Thymus (tissue), 11 donors: Measurements from ENCODE around the gene COL1A1. TPM values are rescaled to one million over a fixed set of nuclear protein-coding genes. Genes with fewer than 3 reads are reported as not detected.

Source experiments
- DNase-seq, 9 donors: peaks; one replicate each; pipeline ENCODE4 v3.0.0-alpha.2; 2013; ENCODE audit warnings: low spot score in 9 of 9, low read depth in 6 of 9, missing footprints in 1 of 9
- H3K27ac ChIP-seq, 2 donors: one replicate each; pipeline ENCODE4 v1.5.1; 2013; ENCODE audit warnings: control low read depth in 1 of 2, low read depth in 1 of 2, low read length in 1 of 2, mild to moderate bottlenecking in 1 of 2, moderate library complexity in 1 of 2
- H3K27me3 ChIP-seq, 2 donors: one replicate each; pipeline ENCODE4 v1.5.1; 2013; ENCODE audit warnings: low read length in 1 of 2; ENCODE audit not compliant: control insufficient read depth in 2 of 2, insufficient read depth in 1 of 2
- H3K36me3 ChIP-seq, 2 donors: one replicate each; pipeline ENCODE4 v1.5.1; 2013; ENCODE audit warnings: low read length in 1 of 2, mild to moderate bottlenecking in 1 of 2, moderate library complexity in 1 of 2; ENCODE audit not compliant: control insufficient read depth in 2 of 2, insufficient read depth in 2 of 2
- H3K4me1 ChIP-seq, 2 donors: one replicate each; pipeline ENCODE4 v1.5.1; 2013; ENCODE audit warnings: low read length in 2 of 2; ENCODE audit not compliant: control insufficient read depth in 2 of 2, insufficient read depth in 2 of 2
- H3K4me3 ChIP-seq, 2 donors: one replicate each; pipeline ENCODE4 v1.5.1; 2013; ENCODE audit warnings: low read length in 2 of 2, control low read depth in 1 of 2, mild to moderate bottlenecking in 1 of 2
- H3K9me3 ChIP-seq, 2 donors: one replicate each; pipeline ENCODE4 v1.5.1; 2013; ENCODE audit warnings: low read length in 1 of 2, mild to moderate bottlenecking in 1 of 2; ENCODE audit not compliant: control insufficient read depth in 2 of 2, insufficient read depth in 1 of 2
- WGBS: extraction: QIAGEN DNeasy Blood & Tissue Kit; methylation state at CpG from one replicate; pipeline ENCODE4 v1.1.7; 2013; 5-methylcytosine and 5-hydroxymethylcytosine counted together
- polyA plus RNA-seq: library from polyadenylated mRNA; stranded (reverse); fragments of 200-250 nt; gene quantifications from one replicate; pipeline ENCODE4 v1.2.3, GENCODE V29; 2013
- total RNA-seq: library from RNA; stranded (reverse); fragments of 120-200 nt; gene quantifications from one replicate; pipeline ENCODE4 v1.2.4, GENCODE V29; 2013
- donor health status: healthy.

The COL1A1 gene
- total and polyA plus RNA-seq, 2 donors: 14.4 to 29.5 TPM

DNA sequence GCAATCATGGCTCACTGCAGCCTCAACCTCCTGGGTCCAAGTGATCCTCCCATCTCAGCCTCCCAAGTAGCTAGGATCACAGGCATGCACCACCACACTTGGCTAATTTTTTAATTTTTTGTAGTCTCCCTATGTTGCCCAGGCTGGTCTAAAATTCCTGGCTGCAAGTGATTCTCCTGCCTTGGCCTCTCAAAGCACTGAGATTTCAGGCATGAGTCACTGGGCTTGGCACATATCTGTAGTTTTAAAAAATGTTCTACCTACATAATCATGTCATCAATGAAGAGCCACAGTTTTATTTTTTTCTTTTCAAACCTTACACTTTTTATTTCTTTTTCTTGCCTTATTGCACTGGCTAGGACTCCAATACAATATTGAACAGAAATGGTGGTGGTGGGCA is 33.1 kb upstream of the COL1A1 start:
- no peak overlapping the region for H3K4me3 ChIP-seq
- peaks cover 0 to 4% of the 10 kb centered on the region in 2 donors for H3K9me3 ChIP-seq
- DNase-seq: no peak
- H3K36me3 ChIP-seq: no peaks in the 10 kb centered on the region
- H3K27me3 ChIP-seq: peaks cover 0 to 2% of the 10 kb centered on the region in 2 donors
- H3K4me1 ChIP-seq: no peaks in the 10 kb centered on the region
- H3K27ac ChIP-seq: no peak overlapping the region

DNA sequence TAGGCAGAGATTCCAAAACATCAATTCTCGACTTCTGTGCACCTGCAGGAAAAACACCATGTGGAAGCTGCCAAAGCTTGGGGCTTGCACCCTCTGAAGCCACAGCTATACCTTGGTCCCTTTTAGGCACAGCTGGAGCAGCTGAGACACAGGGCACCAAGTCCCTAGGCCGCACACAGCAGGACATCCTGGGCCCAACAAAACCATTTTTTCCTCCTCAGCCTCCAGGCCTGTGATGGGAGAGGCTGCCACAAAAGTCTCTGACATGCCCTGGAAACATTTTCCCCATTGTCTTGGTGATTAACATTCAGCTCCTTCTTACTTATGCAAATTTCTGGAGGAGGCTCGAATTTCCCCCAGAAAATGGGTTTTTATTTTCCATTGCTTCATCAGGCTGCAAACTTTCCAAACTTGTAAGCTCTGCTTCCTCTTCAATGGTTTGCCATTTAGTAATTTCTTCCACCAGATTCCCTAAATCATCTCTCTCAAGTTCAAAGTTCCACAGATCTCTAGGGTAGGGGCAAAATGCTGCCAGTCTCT is 24.3 kb upstream of the COL1A1 start:
- no peaks in the 10 kb centered on the region for H3K36me3 ChIP-seq
- no peaks in the 10 kb centered on the region for H3K27me3 ChIP-seq
- H3K4me1 ChIP-seq: peaks cover 4 to 12% of the 10 kb centered on the region in 2 donors
- DNase-seq: no peak
- WGBS: 84% methylated on average over 3 of the region's 3 CpGs
- no peak overlapping the region for H3K27ac ChIP-seq
- H3K4me3 ChIP-seq: no peak overlapping the region
- peaks cover 0 to 8% of the 10 kb centered on the region in 2 donors for H3K9me3 ChIP-seq

DNA sequence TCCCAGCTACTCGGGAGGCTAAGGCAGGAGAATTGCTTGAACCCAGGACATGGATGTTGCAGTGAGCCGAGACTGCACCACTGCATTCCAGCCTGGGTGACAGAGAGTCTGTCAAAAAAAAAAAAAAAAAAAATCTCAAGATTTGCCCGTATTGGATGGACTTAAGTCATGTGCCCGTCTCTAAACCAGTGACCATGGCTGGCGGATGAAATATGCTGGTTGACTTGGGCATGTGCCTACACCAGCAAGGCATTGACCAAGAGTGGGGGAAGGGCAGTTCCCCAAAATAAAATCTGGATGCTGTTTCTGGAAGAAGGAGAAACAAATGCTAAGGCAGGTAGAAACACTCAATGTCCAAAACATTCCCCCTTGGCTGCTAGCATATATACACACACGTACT is 21.5 kb upstream of the COL1A1 start:
- H3K36me3 ChIP-seq: no peaks in the 10 kb centered on the region
- H3K4me1 ChIP-seq: peaks cover 4 to 19% of the 10 kb centered on the region in 2 donors
- no peak overlapping the region for H3K4me3 ChIP-seq
- H3K27ac ChIP-seq: no peak overlapping the region
- H3K27me3 ChIP-seq: no peaks in the 10 kb centered on the region
- DNase-seq: no peak
- H3K9me3 ChIP-seq: peaks cover 0 to 8% of the 10 kb centered on the region in 2 donors
- 88% methylated on average over 6 of the region's 6 CpGs for WGBS

DNA sequence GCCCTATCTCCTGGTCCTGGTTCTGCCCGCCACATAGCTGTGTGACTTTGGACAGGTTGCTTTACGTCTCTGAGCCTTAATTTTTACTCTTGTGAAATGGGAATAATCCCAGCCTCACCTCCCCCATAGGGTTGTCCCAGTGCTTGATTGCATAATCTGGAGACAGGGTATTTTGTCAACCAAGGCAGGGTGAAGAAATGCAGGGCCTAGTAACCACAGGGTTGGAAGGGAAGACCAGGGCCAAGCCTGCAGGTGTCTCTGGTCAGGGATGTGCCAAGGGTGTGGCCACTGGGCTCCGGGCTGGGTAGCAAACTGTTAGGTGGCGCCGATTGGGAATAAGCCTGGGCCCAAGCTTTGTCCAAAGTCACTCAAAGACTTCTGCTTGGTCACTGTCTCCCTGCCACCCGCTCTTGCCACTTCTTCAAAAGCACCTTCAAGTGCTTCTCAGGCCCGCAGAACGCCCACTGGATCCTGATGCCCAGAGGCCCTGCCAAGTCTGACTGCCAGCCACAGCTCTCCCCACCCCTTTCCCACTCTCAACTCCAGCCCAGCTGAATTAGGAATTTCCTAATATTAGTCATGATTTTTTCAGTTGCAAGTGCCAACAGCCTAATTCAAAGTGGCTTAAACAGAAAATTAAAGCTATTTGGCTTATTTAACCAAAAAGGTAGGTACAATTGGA is 20.6 kb upstream of the COL1A1 start:
- no peaks in the 10 kb centered on the region for H3K27me3 ChIP-seq
- H3K27ac ChIP-seq: no peak overlapping the region
- H3K36me3 ChIP-seq: no peaks in the 10 kb centered on the region
- no peak for DNase-seq
- H3K4me3 ChIP-seq: no peak overlapping the region
- 97% methylated on average over 8 of the region's 8 CpGs for WGBS
- peaks cover 4 to 19% of the 10 kb centered on the region in 2 donors for H3K4me1 ChIP-seq
- peaks cover 0 to 8% of the 10 kb centered on the region in 2 donors for H3K9me3 ChIP-seq

DNA sequence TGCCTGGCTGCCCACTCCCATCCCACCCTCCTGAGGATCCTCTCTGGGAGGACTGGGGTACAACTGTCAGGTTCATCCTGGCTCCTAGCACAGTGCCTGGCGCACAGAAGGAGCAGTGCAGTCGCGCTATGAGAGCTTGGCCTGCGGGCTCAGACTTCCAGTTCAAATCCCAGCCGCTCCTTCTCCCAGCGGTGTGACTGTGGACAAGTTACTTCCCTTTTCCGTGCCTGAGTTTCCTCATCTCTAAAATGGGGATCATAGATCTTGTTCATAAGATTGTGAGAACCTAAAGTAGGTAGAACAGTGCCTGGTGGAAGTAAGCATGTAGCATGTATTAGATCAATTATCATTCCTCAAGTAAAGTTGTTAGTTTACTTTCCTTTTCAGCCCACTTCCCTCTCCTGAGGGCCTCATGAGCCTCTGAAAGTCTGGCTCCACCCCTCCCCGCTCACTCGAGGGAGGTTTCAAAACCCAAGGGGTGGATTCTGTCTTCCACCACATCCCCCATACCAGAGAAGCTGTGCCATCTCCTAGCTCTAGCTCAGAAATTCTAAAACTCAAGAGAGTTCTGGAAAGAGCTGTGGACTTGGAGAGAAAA is 19.9 kb upstream of the COL1A1 start:
- Histone ChIP-seq H3K36me3 (no peaks in the 10 kb centered on the region), H3K9me3 (peaks cover 0 to 8% of the 10 kb centered on the region in 2 donors), H3K27me3 (no peaks in the 10 kb centered on the region), H3K4me3 (no peak overlapping the region), H3K27ac (peak overlapping the region in 1 of 2 donors; percentile 26), H3K4me1 (peaks cover 4 to 19% of the 10 kb centered on the region in 2 donors)
- WGBS: 69% methylated on average over 9 of the region's 9 CpGs
- peak in 5 of 9 donors; percentile 18 to 75 (median 34) for DNase-seq

DNA sequence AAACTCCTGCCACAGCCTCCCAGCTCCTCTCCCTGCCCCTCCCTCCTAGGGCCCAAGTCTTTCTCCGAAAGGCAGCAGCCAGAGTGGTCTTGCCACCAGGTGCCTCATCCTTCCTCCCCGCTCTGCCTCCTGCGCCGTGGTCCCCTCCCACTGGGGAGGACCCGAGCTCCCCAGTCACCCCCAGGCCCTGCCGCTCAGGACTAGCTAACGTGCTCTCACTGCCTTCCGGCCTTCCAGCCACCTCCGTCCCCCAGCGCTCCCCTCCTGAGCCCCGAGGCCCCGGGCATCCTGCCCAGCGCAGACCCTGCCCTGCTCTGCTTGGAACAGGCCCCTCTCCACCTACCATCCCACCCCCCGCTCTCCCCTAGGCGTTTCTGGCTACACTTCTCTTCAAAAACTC is 19.4 kb upstream of the COL1A1 start:
- WGBS: 96% methylated on average over 15 of the region's 15 CpGs
- H3K27ac ChIP-seq: no peak overlapping the region
- H3K4me1 ChIP-seq: peaks cover 4 to 19% of the 10 kb centered on the region in 2 donors
- no peak overlapping the region for H3K4me3 ChIP-seq
- no peaks in the 10 kb centered on the region for H3K36me3 ChIP-seq
- H3K27me3 ChIP-seq: no peaks in the 10 kb centered on the region
- peaks cover 0 to 8% of the 10 kb centered on the region in 2 donors for H3K9me3 ChIP-seq
- DNase-seq: no peak

DNA sequence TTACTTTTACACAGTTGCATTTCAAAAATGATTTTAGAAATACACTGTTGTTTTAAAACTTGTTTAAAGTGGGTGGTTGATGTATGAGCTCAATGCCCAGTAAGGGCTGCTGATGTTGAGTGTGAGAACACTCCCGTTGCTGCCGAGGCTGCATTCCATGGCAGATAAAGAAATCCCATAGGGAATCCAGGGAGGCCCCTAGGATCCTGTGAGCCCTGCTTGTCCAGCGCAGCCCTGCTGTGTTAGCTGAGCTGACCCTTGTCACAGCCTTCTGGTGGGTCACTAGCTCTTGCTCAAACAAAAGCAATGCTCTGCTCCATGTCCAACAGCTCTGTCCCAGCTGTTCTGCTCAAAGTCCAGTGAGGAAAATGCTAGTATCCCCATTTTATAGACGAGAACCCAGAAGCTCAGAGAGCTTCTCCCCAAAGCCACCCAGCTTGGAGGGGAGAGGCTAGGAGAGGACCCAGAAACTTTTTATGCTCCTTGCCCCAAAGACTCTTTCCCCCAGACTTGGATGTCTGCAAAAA is 18.6 kb upstream of the COL1A1 start:
- H3K27ac ChIP-seq: no peak overlapping the region
- DNase-seq: no peak
- H3K9me3 ChIP-seq: no peaks in the 10 kb centered on the region
- no peaks in the 10 kb centered on the region for H3K27me3 ChIP-seq
- no peaks in the 10 kb centered on the region for H3K36me3 ChIP-seq
- 99% methylated on average over 4 of the region's 4 CpGs for WGBS
- H3K4me3 ChIP-seq: no peak overlapping the region
- peaks cover 4 to 19% of the 10 kb centered on the region in 2 donors for H3K4me1 ChIP-seq

DNA sequence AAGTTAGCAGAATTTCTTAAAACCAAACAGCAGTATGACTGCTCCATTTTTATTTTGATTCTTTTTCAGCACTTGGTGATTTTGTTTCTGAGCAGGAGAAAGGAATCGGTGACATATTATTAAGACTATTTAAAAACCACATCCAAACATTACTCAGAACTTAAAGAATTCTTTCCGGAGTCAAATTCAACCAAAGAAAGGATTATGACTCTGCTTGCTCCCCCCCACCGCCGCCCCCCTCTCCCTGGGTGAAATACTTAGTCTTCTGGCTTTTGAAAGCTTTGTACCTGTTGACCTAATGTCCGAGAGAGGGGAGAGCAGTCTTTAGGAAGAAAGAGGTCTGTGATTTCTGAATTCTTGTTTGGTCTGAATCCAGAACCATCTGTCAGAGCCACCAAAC is 17.9 kb upstream of the COL1A1 start:
- Histone ChIP-seq H3K27me3 (no peaks in the 10 kb centered on the region), H3K9me3 (no peaks in the 10 kb centered on the region), H3K4me1 (peaks cover 4 to 19% of the 10 kb centered on the region in 2 donors), H3K4me3 (no peak overlapping the region), H3K27ac (no peak overlapping the region), H3K36me3 (no peaks in the 10 kb centered on the region)
- DNase-seq: no peak
- WGBS: 94% methylated on average over 5 of the region's 5 CpGs

DNA sequence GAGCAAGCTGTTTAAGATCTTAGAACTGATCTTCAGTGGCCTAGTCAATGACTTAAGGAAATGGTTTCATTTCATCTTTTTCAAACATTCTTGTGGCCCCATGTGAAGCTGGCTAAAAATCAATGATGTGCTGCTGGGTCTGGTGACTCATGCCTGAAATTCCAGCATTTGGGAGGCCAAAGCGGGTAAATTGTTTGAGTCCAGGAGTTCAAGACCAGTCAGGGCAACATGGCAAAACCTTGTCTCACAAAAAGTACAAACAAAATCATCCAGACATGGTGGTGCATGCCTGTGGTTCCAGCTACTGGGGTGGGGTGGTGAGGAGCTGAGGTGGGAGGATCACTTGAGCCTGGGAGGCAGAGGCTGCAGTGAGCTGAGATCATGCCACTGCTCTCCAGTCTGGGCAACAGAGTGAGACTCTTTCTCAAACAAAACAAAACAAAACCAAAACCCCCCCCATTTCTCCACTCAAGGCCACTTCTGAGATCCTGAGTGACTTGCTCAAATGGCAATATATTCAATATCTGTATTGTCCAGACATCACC is 17.4 kb upstream of the COL1A1 start:
- no peak for DNase-seq
- H3K9me3 ChIP-seq: no peaks in the 10 kb centered on the region
- WGBS: 100% methylated on average over 1 of the region's 1 CpG
- peaks cover 4 to 19% of the 10 kb centered on the region in 2 donors for H3K4me1 ChIP-seq
- H3K36me3 ChIP-seq: no peaks in the 10 kb centered on the region
- H3K27me3 ChIP-seq: no peaks in the 10 kb centered on the region
- H3K4me3 ChIP-seq: no peak overlapping the region
- H3K27ac ChIP-seq: no peak overlapping the region
